PC-3 (cell line): ENCODE measurements around the gene BSG. TPM values are rescaled to one million over a fixed set of nuclear protein-coding genes. Genes with fewer than 3 reads are reported as not detected.

Experiments
- ATAC-seq: fragments of 200-7000 bp; cut with Tn5 transposase; 2 replicates; pipeline ENCODE4 v1.9.1; 2020; ENCODE audit warnings: mild to moderate bottlenecking, moderate library complexity
- BruUV-seq: library from RNA; stranded (reverse); fragments of 400-500 nt; replicated peaks from 2 replicates; lab custom pipeline; 2021; lab: Mats Ljungman, UMichigan
- CTCF ChIA-PET: fragments of 300-600 bp; sonication (Branson Sonifier 250); formaldehyde crosslinking; loops from one replicate; lab custom pipeline; 2022; ENCODE audit warnings: antibody characterized with exemption; lab: Charles Lee
- POLR2A ChIA-PET: fragments of 300-600 bp; sonication (Branson Sonifier 250); formaldehyde crosslinking; loops from one replicate; lab custom pipeline; 2022; ENCODE audit warnings: antibody characterized with exemption; ENCODE audit not compliant: unreplicated experiment; lab: Charles Lee
- DNase-seq: peaks from one replicate; pipeline ENCODE4 v3.0.0-alpha.2; 2015
- H2AFZ ChIP-seq: fragments of 300-600 bp; sonication (generic); 2 replicates; pipeline ENCODE4 v1.6.0; 2016; ENCODE audit warnings: antibody characterized with exemption, low read length
- H3F3A ChIP-seq: fragments of 300-600 bp; sonication (generic); one replicate; pipeline ENCODE4 v1.6.0; 2017; ENCODE audit warnings: antibody characterized with exemption, low read length, control low read depth, mild to moderate bottlenecking; ENCODE audit not compliant: unreplicated experiment
- H3K27ac ChIP-seq: fragments of 300-600 bp; sonication (generic); 2 replicates; pipeline ENCODE4 v1.5.1; 2016; ENCODE audit warnings: mild to moderate bottlenecking, low read length
- H3K27me3 ChIP-seq: fragments of 300-600 bp; sonication (generic); 2 replicates; pipeline ENCODE4 v1.6.1; 2016; ENCODE audit warnings: low read length, mixed read lengths
- H3K36me3 ChIP-seq: fragments of 300-600 bp; sonication (generic); 2 replicates; pipeline ENCODE4 v1.6.1; 2016; ENCODE audit warnings: low read depth, mixed run types, low read length, mixed read lengths
- H3K4me1 ChIP-seq: fragments of 300-600 bp; sonication (generic); 2 replicates; pipeline ENCODE4 v1.5.1; 2016; ENCODE audit warnings: low read length; ENCODE audit not compliant: insufficient read depth
- H3K4me2 ChIP-seq: fragments of 300-600 bp; sonication (generic); 2 replicates; pipeline ENCODE4 v1.6.0; 2016; ENCODE audit warnings: low read length
- H3K4me3 ChIP-seq: fragments of 300-600 bp; sonication (generic); 2 replicates; pipeline ENCODE4 v1.5.1; 2016; ENCODE audit warnings: mild to moderate bottlenecking, low read length, mixed read lengths
- H3K79me2 ChIP-seq: fragments of 300-600 bp; sonication (generic); 2 replicates; pipeline ENCODE4 v1.6.1; 2017; ENCODE audit warnings: low read length, mixed read lengths
- H3K9ac ChIP-seq: fragments of 300-600 bp; sonication (generic); 2 replicates; pipeline ENCODE4 v1.6.0; 2016; ENCODE audit warnings: mild to moderate bottlenecking, low read length
- H3K9me2 ChIP-seq: fragments of 300-600 bp; sonication (generic); replicated peaks from 2 replicates; pipeline ENCODE4 v1.6.1; 2016; ENCODE audit warnings: mixed run types, low read length, mixed read lengths
- H3K9me3 ChIP-seq: fragments of 300-600 bp; sonication (generic); 2 replicates; pipeline ENCODE4 v1.6.1; 2016; ENCODE audit warnings: low read length, mixed read lengths
- H4K20me1 ChIP-seq: fragments of 300-600 bp; sonication (generic); 2 replicates; pipeline ENCODE4 v1.6.1; 2016; ENCODE audit warnings: low read length, mixed read lengths
- CTCF ChIP-seq: fragments of 300-600 bp; sonication (generic); conservative IDR thresholded peaks from 2 replicates; pipeline ENCODE4 v1.5.1; 2017; ENCODE audit warnings: antibody characterized with exemption, low read depth, mild to moderate bottlenecking, low read length
- EZH2 ChIP-seq: fragments of 300-600 bp; sonication (generic); IDR thresholded peaks from one replicate; pipeline ENCODE4 v1.6.1; 2017; ENCODE audit warnings: antibody characterized with exemption, mild to moderate bottlenecking, low read length; ENCODE audit not compliant: unreplicated experiment
- EZH2phosphoT487 ChIP-seq: fragments of 300-600 bp; sonication (generic); IDR thresholded peaks from 2 replicates; pipeline ENCODE4 v1.6.1; 2018; ENCODE audit warnings: mild to moderate bottlenecking, antibody characterized with exemption, low read length, borderline replicate concordance
- intact Hi-C: fragments of 100-400 bp; cut with micrococcal nuclease; formaldehyde crosslinking; loops from 2 replicates; pipeline ENCODE4 v1.9.0; 2023
- total RNA-seq: library from RNA; depleted of rRNA; stranded (reverse); fragments of >200 nt; gene quantifications from 2 replicates; pipeline ENCODE4 v1.2.3, GENCODE V29; 2014

The BSG gene
- total RNA-seq, 1 experiment from 2014 or later = 458 TPM

DNA sequence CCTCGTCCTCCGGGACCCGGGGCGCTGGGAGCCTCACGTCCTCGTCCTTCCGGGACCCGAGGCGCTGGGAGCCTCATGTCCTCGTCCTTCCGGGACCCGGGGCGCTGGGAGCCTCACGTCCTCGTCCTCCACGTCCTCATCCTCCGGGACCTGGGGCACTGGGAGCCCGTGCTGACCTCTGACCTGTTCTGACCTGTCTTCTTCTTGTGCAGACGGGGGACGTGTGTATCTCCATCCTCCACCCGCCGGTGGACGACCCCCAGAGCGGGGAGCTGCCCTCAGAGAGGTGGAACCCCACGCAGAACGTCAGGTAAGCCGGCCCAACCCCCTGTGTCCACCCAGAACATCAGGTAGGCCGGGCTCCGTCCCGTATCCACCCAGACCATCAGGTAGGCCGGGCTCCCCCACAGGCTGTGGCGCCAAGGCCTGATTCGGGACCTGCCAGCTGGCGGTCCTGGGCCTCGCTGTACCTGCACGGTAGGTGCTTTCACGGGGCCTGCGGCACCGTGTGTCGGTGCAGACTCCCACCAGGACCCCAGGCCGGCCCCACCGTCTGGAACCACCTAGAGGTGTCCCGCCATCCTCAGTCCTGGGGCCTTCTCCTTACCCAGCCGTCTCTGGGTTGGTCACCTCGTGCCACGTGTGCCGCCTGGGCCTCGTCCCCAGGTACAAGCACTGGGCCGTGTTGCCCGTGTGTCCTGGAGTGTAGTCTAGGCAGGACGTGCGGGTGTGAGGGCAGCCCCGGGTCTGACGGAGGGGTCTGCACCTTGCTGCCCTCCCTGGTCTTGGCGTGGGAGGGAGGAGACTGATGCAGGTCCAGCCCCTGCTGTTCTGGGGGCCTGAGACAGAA lies 36.1 kb upstream of the BSG start:
- DNase-seq = no peak
- no peak overlapping the region for H3K4me2 ChIP-seq
- peaks cover 22% of the 10 kb centered on the region for H3K4me1 ChIP-seq
- 0 out of 2 replicates have a peak, but pooled peaks cover 11% of the 10 kb centered on the region for H3K36me3 ChIP-seq
- no peaks in the 10 kb centered on the region for H3K27me3 ChIP-seq
- no TSS peak for BruUV-seq
- H3K9me3 ChIP-seq = no peaks in the 10 kb centered on the region
- no peak for ATAC-seq
- intact Hi-C loops = no loop called here
- ChIA-PET POLR2A (no interaction called here), CTCF (interaction anchor here (0.6 kb wide), 1 partner anchor 163 kb away, joined by 3 read pairs; no protein-coding TSS in a partner anchor)
- no peaks in the 10 kb centered on the region for H3F3A ChIP-seq
- TF ChIP-seq EZH2phosphoT487 (no peak), EZH2 (no peak), CTCF (no peak)
- no peak overlapping the region for H3K27ac ChIP-seq
- no peak overlapping the region for H3K4me3 ChIP-seq
- H2AFZ ChIP-seq = no peak overlapping the region
- peaks cover 42% of the 10 kb centered on the region for H3K79me2 ChIP-seq
- H3K9me2 ChIP-seq = no peaks in the 10 kb centered on the region
- H4K20me1 ChIP-seq = peaks cover 20% of the 10 kb centered on the region
- H3K9ac ChIP-seq = no peak overlapping the region

GRCh38 chr19:536881-537404 lies 35.5 kb upstream of the BSG start:
- ChIA-PET POLR2A (no interaction called here), CTCF (no interaction called here)
- no peak for TF ChIP-seq EZH2phosphoT487
- no peak for TF ChIP-seq CTCF
- no peak for TF ChIP-seq EZH2
- Histone ChIP-seq H3K9ac (no peak overlapping the region), H3K27ac (no peak overlapping the region), H3K9me2 (no peaks in the 10 kb centered on the region), H4K20me1 (peaks cover 20% of the 10 kb centered on the region), H3K4me3 (no peak overlapping the region), H3K79me2 (peaks cover 40% of the 10 kb centered on the region), H3F3A (no peaks in the 10 kb centered on the region), H3K27me3 (no peaks in the 10 kb centered on the region), H3K9me3 (no peaks in the 10 kb centered on the region), H3K4me2 (no peak overlapping the region), H2AFZ (no peak overlapping the region), H3K4me1 (peaks cover 22% of the 10 kb centered on the region), H3K36me3 (0 out of 2 replicates have a peak, but pooled peaks cover 11% of the 10 kb centered on the region)
- ATAC-seq = no peak
- DNase-seq = no peak
- intact Hi-C loops = no loop called here
- BruUV-seq = no TSS peak
